ENCODE measurements around the gene RNASEH2B. TPM values are rescaled to one million over a fixed set of nuclear protein-coding genes. Genes with fewer than 3 reads are reported as not detected.

RNASEH2B gene
- total and polyA plus RNA-seq, 9 of the 15 experiments (the other 6 are each of a cell fraction or from before 2014, with no cell fraction given): 26.3 to 109 (median 62.5) TPM

GRCh38 chr13:50873467-50873866 lies 36.1 kb upstream of the RNASEH2B start (continued):
- TF ChIP-seq THRA (IDR thresholded peaks at IDR 0.05) (no peak), PHF21A (IDR thresholded peaks at IDR 0.05; ENCODE audit: borderline replicate concordance, low read depth) (no peak), TEAD2 (tag; IDR thresholded peaks at IDR 0.05) (no peak), CCAR2 (IDR thresholded peaks at IDR 0.05; ENCODE audit: low read depth, low read length) (no peak), NCOA4 (IDR thresholded peaks at IDR 0.05; ENCODE audit: partially characterized antibody) (no peak), MIER1 (IDR thresholded peaks at IDR 0.05; ENCODE audit: low read depth) (no peak), FOXJ3 (CRISPR knock-in tag; IDR thresholded peaks at IDR 0.05) (no peak)

DNA sequence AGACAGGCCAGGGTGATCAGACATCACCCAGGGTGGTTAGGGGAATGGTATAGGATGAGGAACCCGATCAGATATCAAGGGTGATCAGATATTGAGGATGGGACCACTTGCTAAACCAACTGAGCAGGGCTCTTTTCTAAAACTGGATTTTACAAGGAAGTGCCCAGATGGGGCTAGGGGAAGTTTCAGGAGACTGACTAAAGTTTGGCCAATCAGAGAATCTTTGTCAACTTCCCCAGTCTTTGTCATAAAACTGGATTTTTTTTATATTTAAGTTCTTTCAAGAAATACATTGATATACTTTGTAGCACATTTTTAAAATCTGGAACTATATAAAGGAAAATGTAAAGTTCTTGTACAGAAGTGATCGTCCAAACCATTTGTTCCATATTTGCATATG lies 35.6 kb upstream of the RNASEH2B start:
- H3K27ac ChIP-seq (ENCODE audit: extremely low read depth, low read depth, low read length): no peak overlapping the region
- CTCF ChIA-PET (ENCODE audit: low intra/inter-chr PET ratio): no interaction called here
- no peak overlapping the region for H3K4me2 ChIP-seq (ENCODE audit: insufficient read depth, low read length)
- H3K4me1 ChIP-seq (replicated peaks in 1 of 2; ENCODE audit: control insufficient read depth in 2 of 2, insufficient read depth in 2 of 2, low read length in 2 of 2): no peaks in the 10 kb centered on the region
- no peaks in the 10 kb centered on the region for H3K36me3 ChIP-seq (ENCODE audit: control insufficient read depth, insufficient read depth, low read length)
- FAIRE-seq (no peak), DNase-seq (ENCODE audit: extremely low read depth in 1 of 4, low spot score in 3 of 4) (no peak), ATAC-seq (no peak)
- H3K4me3 ChIP-seq: no peak overlapping the region
- 0% methylated on average over 2 of the region's 2 CpGs for WGBS (ENCODE audit: insufficient coverage, low coverage, missing lambda C conversion rate)
- in situ Hi-C loops (cut with MboI) (no loop called here), intact Hi-C loops (cut with micrococcal nuclease) (no loop called here)
- TF ChIP-seq ZNF197 (CRISPR knock-in tag; IDR thresholded peaks at IDR 0.05; ENCODE audit: low read depth): no peak
- no peak for TF ChIP-seq SAFB2 (IDR thresholded peaks at IDR 0.05; ENCODE audit: borderline replicate concordance, low read depth, low read length, severe bottlenecking)
- TF ChIP-seq EP400 (IDR thresholded peaks at IDR 0.05): no peak
- TF ChIP-seq, protein P1, sequence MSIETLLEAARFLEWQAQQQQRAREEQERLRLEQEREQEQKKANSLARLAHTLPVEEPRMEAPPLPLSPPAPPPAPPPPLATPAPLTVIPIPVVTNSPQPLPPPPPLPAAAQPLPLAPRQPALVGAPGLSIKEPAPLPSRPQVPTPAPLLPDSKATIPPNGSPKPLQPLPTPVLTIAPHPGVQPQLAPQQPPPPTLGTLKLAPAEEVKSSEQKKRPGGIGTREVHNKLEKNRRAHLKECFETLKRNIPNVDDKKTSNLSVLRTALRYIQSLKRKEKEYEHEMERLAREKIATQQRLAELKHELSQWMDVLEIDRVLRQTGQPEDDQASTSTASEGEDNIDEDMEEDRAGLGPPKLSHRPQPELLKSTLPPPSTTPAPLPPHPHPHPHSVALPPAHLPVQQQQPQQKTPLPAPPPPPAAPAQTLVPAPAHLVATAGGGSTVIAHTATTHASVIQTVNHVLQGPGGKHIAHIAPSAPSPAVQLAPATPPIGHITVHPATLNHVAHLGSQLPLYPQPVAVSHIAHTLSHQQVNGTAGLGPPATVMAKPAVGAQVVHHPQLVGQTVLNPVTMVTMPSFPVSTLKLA (conservative IDR thresholded peaks at IDR 0.05): no peak
- no peak for TF ChIP-seq KLF6 (CRISPR knock-in tag; IDR thresholded peaks at IDR 0.05; ENCODE audit: borderline replicate concordance)
- TF ChIP-seq, protein P2, sequence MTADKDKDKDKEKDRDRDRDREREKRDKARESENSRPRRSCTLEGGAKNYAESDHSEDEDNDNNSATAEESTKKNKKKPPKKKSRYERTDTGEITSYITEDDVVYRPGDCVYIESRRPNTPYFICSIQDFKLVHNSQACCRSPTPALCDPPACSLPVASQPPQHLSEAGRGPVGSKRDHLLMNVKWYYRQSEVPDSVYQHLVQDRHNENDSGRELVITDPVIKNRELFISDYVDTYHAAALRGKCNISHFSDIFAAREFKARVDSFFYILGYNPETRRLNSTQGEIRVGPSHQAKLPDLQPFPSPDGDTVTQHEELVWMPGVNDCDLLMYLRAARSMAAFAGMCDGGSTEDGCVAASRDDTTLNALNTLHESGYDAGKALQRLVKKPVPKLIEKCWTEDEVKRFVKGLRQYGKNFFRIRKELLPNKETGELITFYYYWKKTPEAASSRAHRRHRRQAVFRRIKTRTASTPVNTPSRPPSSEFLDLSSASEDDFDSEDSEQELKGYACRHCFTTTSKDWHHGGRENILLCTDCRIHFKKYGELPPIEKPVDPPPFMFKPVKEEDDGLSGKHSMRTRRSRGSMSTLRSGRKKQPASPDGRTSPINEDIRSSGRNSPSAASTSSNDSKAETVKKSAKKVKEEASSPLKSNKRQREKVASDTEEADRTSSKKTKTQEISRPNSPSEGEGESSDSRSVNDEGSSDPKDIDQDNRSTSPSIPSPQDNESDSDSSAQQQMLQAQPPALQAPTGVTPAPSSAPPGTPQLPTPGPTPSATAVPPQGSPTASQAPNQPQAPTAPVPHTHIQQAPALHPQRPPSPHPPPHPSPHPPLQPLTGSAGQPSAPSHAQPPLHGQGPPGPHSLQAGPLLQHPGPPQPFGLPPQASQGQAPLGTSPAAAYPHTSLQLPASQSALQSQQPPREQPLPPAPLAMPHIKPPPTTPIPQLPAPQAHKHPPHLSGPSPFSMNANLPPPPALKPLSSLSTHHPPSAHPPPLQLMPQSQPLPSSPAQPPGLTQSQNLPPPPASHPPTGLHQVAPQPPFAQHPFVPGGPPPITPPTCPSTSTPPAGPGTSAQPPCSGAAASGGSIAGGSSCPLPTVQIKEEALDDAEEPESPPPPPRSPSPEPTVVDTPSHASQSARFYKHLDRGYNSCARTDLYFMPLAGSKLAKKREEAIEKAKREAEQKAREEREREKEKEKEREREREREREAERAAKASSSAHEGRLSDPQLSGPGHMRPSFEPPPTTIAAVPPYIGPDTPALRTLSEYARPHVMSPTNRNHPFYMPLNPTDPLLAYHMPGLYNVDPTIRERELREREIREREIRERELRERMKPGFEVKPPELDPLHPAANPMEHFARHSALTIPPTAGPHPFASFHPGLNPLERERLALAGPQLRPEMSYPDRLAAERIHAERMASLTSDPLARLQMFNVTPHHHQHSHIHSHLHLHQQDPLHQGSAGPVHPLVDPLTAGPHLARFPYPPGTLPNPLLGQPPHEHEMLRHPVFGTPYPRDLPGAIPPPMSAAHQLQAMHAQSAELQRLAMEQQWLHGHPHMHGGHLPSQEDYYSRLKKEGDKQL (CRISPR knock-in tag; IDR thresholded peaks at IDR 0.05; ENCODE audit: borderline replicate concordance): no peak
- TF ChIP-seq U2AF1 (optimal IDR thresholded peaks at IDR 0.05; ENCODE audit: low read depth, low read length): no peak
- no peak overlapping the region for H3K9ac ChIP-seq (ENCODE audit: insufficient read depth in 1 of 2, low read depth in 2 of 2, low read length in 2 of 2)
- no peaks in the 10 kb centered on the region for H4K20me1 ChIP-seq (replicated peaks; ENCODE audit: control insufficient read depth, insufficient read depth, low read length)
- H3K9me1 ChIP-seq (ENCODE audit: control insufficient read depth, insufficient read depth, low read length): no peaks in the 10 kb centered on the region
- no TSS peak for BruUV-seq (replicated peaks)
- H3K27me3 ChIP-seq (ENCODE audit: control insufficient read depth in 2 of 2, insufficient read depth in 2 of 2, low read length in 2 of 2): no peaks in the 10 kb centered on the region
- no peaks in the 10 kb centered on the region for H3K79me2 ChIP-seq (ENCODE audit: control insufficient read depth, insufficient read depth, low read length)
- no peak overlapping the region for H2AFZ ChIP-seq (ENCODE audit: low read depth, low read length)
- H3K9me3 ChIP-seq (replicated peaks; ENCODE audit: control insufficient read depth, insufficient read depth, low read depth, low read length): no peaks in the 10 kb centered on the region
- POLR2A ChIA-PET: no interaction called here

Data from K562 (cell line).